SK-MEL-5 (cell line): ENCODE results near the gene ASB1. TPM values are rescaled to one million over a fixed set of nuclear protein-coding genes. Genes with fewer than 3 reads are reported as not detected.
A peak's percentile ranks its signal among the peaks of the same experiment; 100 is the strongest.

Experiments used
- DNase-seq: peaks from one replicate; pipeline ENCODE4 v3.0.0-alpha.2; 2016; ENCODE audit warnings: low read depth, low spot score
- in situ Hi-C: cut with HindIII; loops from 2 replicates; pipeline ENCODE4 v1.10.0; 2016; ENCODE audit warnings: low sequenced_read_pairs, high pct_unique_total_duplicates, low pct_unique_long_range_greater_than_20kb
- polyA plus RNA-seq, 2 experiments: library from polyadenylated mRNA; depleted of rRNA; stranded (reverse); fragments of >200 nt; gene quantifications; 2 replicates each; pipeline ENCODE4 v1.2.3, GENCODE V29; 2015
- total RNA-seq: library from RNA; depleted of rRNA; stranded (reverse); fragments of >200 nt; shearing (Covaris generic); gene quantifications from 2 replicates; pipeline ENCODE4 v1.2.3, GENCODE V29; 2014; rRNA removed

ASB1 gene
- total RNA-seq, result 21.2 and 21.3 TPM in 2 replicates
- 22.3 and 30.6 TPM in 2 replicates for polyA plus RNA-seq (2015; cell fraction: cytosol; rRNA removed)
- polyA plus RNA-seq (2015; cell fraction: nucleus; rRNA removed), result 30.6 and 34.5 TPM in 2 replicates

DNA sequence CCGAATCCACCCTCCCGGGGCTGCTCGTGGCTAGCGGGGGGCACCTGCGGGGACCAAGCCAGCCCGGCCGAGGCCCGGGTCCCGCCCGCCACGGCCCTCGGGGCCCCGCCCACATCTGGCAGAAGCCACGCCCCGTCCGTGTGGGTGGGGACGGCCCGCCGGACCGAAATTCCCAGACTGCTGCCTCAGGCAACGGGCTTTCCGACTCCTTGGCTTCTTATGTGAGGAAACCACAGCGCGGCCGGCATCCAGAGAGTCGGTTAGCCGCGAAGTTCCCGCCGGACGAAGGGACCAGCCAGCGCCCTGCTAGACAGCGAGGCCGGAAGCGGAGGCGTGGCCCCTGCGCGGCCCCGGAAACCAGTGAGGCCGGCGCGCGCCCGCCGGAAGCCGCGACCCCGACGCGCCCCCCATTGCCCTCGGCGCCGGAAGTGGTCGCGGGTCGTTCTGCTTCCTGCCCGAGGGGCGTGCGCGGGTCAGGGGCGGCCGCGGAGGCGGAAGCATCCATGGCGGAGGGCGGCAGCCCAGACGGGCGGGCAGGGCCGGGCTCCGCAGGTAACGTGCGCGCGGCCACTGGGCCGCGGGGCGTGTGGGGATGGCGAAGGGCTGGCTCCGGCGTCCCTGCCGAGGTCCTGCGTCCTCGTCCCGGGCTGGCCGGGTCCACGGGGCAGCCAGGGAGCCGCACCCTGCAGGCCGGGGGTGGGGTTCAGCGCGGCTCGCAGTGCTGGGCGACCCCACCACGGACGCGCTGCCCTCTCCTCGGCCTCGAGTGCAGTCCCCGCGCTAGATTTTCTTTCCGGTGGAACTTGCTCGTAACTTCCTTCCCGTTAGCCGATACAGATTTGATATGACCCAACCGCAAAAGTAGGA lies at the start of gene ASB1:
Gene ASB1, plus strand, starts transcription at position 360 of the 867 bp plus-strand sequence. Its CDS starts 144 bp downstream, at position 504.
- DNase-seq, result peak; percentile 73
- in situ Hi-C loops, result no loop called here

DNA sequence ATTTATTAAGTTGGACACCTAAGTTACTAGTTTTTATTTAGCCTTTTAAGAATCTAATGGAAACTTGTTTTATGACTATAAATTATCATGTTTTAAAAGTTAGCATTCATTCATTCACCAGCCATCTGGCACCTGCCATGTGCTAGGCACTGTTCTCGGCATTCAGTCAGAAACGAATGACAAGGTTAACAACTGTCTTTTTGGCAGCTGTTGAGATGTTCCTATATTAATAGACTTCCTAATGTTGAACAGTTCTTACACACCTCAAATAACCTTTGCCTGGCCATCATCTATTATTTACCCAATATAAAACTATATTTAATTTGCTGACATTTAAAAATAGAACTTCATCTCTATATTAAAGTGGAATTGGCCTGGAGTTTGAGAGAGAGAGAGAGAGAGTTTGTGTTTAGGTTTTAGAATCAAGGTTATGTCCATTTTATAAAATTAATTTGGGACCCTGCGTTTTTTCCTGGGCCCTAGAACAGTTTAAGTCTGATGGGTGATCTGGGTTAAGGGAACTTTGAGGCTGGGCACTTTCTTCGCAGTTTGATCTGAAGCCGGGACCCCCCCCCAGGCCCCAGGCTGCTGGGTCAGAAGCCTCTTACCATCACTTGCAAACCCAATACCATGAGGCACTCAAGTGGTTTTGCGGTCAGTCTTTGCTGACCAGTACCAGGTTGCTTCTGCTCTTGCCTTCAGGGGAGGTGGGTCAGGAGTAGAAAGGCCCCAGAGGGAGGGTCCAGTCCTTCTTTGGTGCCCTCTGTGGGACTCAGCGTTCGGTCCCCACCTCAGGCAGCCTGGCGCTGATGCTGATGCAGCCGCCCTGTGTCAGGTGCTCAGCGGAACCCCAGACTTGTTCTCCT lies 48.3 kb upstream of the ASB1 start:
- in situ Hi-C loops, result no loop called here
- DNase-seq, result no peak

GRCh38 chr2:238379096-238379810 lies 47.5 kb upstream of the ASB1 start:
- in situ Hi-C loops, result no loop called here
- DNase-seq, result no peak

DNA sequence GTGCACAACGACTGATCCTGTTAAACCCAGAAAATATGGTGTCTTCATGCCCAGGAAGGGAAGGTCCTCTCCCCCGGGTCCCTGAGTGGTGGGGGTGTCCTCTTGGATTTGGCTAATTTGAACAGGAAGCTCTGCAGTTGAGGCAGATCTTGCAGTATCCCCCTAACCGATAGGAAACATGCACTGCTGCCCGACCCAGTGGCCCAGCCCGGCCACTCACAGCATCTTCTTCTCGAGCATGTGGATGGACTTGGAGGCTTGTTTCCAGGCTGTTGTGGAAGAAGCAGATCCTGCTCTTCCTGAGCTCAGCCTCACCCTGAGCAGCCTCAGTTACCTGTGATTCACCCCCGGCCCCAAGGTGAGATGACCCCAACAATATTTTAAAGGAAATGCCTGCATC lies 46.4 kb upstream of the ASB1 start:
- no peak for DNase-seq
- in situ Hi-C loops, result no loop called here

DNA sequence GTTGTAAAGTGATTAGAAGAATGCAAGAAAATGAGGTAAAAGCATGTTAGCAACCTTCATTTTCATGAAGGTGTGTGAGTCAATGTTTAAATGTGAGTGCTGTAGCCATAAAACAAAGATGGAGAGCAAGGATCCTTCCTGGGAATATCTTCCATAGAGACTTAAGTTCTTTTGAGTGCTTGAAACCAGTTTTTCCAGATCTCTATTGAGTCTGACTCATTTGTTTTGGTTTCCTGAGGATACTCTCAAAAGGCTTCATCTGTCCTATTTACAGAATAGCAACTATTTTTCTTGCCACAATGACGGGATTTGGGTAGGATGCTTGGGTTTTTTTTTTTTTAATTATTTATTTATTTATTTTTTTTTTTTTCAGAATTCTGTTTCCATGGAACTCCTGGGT lies 45.9 kb upstream of the ASB1 start:
- in situ Hi-C loops, result no loop called here
- no peak for DNase-seq

DNA sequence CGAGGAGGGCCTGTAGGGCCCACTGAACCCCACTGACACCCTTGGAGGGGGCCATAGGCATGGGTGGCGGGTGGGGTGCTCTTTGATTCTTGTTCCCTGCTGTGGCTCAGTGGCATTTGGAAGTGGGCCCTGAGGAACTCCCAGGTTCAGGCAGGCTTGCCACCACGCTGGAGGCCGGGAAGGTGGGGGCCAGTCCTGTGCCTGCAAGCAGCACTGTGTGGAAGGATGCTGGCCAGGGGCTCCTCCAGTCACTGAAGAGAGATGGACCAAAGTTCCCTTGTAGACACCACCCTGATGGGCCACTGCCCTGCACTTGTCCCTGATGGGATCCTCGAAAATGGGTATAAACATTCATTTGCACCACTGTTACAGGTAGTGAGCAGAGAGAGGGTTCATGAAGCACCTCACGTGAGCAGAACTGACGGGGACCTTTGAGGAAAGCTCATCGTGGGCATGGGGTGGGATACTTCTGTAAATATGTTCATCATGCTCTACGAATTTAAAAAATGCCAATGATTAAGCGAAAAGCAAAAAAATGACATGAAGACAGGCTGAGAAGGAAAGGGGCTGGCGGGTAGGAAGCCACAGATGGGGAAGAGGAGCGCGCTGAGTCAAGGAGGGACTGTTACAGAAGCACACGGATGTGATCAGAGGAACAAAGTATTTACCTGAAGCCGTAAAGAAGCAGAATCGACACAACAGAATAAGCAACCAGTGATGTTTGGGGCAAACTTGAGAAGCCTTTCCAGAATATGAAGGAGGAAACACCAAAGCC lies 45.2 kb upstream of the ASB1 start:
- no peak for DNase-seq
- in situ Hi-C loops, result no loop called here

DNA sequence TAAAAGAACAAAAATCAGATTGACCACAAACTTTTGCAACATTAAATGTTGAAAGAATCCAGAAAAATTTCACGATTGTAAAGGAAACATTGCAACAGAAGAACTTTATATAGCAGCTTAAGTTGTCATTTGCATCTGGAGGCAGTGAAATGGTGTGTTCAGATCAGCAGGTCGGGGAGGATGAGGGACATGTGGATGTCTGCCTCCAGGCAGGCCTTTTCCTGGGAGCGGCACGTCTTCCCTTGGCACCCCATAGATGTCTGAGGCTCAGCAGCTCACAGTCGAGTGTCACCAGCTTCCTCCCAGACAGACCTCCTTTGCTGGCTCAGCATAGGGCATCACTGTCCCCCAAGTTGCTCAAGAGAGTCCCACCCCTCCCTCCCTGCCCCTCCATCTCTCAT lies 44.3 kb upstream of the ASB1 start:
- no peak for DNase-seq
- in situ Hi-C loops, result no loop called here

- in situ Hi-C loops, result no loop called here
- DNase-seq, result no peak
Observed at GRCh38 chr2:238383135-238383534, 43.6 kb upstream of the ASB1 start.

- in situ Hi-C loops, result no loop called here
- no peak for DNase-seq
Observed at GRCh38 chr2:238383743-238384380, 42.9 kb upstream of the ASB1 start.

- DNase-seq, result no peak
- in situ Hi-C loops, result no loop called here
Observed at GRCh38 chr2:238387332-238387731, 39.4 kb upstream of the ASB1 start.

GRCh38 chr2:238388794-238389193 lies 37.9 kb upstream of the ASB1 start:
- in situ Hi-C loops, result no loop called here
- no peak for DNase-seq

- DNase-seq, result no peak
- in situ Hi-C loops, result no loop called here
Observed at GRCh38 chr2:238389988-238390589, 36.6 kb upstream of the ASB1 start.

DNA sequence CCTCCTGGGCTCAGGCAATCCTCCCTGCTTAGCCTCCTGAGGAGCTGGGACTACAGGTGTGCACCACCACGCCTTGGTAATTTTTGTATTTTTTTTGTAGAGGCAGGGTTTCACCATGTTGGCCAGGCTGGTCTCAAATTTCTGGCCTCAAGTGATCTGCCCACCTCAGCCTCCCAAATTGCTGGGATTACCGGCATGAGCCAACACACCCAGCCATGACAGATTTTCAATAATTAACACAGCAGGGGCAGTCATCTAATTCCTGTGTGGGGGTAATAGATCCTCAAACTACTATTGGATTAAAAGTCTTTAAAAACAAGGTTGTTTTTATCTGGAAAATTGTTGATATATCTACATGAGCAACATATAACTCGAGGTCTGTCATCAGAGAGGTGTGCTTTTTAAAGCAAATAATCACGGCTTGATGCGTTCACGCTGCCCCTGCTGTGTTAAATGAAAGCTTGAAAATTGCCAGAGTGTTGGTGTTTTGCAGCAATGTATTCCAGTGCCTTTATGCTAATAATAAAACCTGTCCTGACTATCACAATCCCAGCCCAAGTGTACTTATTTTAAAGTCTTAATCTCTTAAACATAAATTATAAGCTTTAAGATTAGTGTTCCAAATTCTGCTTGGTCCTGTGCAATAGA lies 35.6 kb upstream of the ASB1 start:
- no peak for DNase-seq

DNA sequence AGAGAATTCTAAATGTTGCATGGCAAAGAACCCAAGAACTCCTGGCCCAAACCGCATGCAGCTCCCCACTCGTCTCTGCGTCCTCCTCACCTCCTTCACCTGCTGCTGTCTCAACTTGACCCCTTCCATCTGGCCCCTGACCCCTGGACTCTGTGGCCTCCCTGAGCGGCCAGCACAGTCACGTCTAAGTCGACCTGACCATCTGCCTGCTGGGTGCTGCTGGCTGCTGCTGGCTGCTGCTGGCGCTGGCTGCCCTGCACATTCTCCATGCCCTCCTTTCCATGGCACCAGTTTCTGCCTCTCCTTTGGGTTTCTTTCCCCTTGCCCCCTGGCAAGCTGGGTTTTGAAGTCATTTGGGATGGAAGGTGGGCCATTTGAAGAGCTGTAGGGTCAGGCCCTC lies 30.1 kb upstream of the ASB1 start:
- in situ Hi-C loops, result no loop called here
- DNase-seq, result no peak

More for the DNA sequence above, 35.6 kb upstream of the ASB1 start:
- in situ Hi-C loops, result no loop called here

DNA sequence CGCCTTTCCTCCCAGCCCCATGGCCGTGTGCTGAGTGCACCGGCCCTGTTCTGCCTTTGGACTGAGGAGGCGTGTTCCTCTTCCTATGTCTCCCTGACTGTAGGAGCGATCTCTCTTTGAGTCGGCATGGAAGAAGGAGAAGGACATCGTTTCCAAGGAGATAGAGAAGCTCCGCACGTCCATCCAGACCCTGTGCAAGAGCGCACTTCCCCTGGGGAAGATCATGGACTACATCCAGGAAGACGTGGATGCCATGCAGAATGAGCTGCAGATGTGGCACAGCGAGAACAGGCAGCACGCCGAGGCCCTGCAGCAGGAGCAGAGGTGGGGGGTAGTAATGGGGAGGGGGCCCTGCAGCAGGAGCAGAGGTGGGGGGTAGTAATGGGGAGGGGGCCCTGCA lies 29.4 kb upstream of the ASB1 start:
- in situ Hi-C loops, result no loop called here
- no peak for DNase-seq

GRCh38 chr2:238398577-238398976 lies 28.1 kb upstream of the ASB1 start:
- DNase-seq, result no peak
- in situ Hi-C loops, result no loop called here
